B cell (primary cell): ENCODE data around the gene DONSON.

ENCODE experiments used
- CTCF ChIP-seq: fragments of 200-600 bp; IDR thresholded peaks from one replicate; pipeline ENCODE4 v1.8.0; 2022; ENCODE audit warnings: antibody characterized with exemption, mild to moderate bottlenecking
- EZH2 ChIP-seq: IDR thresholded peaks from 2 replicates; pipeline ENCODE4 v1.6.1; 2012; ENCODE audit warnings: borderline replicate concordance, low read depth, mild to moderate bottlenecking, moderate library complexity, low read length; ENCODE audit not compliant: insufficient read depth, poor library complexity, severe bottlenecking

DNA sequence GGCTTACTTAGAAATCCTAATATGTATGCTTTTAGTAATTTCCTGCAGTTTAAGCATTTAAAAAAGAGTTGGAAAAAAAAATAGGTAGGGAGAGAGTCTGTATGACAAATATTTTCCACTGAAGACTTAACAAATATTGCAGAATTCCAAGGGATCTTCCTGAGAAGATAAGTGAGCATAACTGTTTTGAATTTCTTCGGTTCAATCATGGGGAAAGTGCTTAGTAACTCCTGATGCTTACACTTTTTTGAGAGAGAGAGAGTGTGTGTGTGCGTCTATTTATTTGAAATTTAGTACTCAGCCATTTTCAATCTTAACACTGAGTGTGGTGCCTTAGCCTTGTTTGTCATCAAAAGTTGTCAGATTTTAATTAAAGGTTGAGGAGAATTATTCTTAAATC lies 27.1 kb downstream of the DONSON start:
- TF ChIP-seq CTCF (no peak), EZH2 (no peak)
